Liver (tissue), 9 donors: Measurements from ENCODE around the gene CDK11A. TPM values are rescaled to one million over a fixed set of nuclear protein-coding genes. Genes with fewer than 3 reads are reported as not detected.

Source experiments
- DNase-seq: peaks from one replicate; pipeline ENCODE4 v3.0.0-alpha.2; 2017; ENCODE audit warnings: low spot score
- H3K27ac ChIP-seq, 2 donors: one replicate each; pipeline ENCODE4 v1.7.0; 2013; ENCODE audit warnings: inconsistent platforms in 2 of 2, low read length in 2 of 2, control low read depth in 1 of 2, low read depth in 1 of 2, mild to moderate bottlenecking in 1 of 2
- H3K27me3 ChIP-seq, 4 donors: one replicate each; pipeline versions ENCODE4 v1.6.1 to v1.7.0; 2013; ENCODE audit warnings: low read length in 3 of 4, inconsistent platforms in 1 of 4, mild to moderate bottlenecking in 1 of 4, moderate library complexity in 1 of 4; ENCODE audit not compliant: control insufficient read depth in 4 of 4, insufficient read depth in 4 of 4
- H3K36me3 ChIP-seq, 4 donors: one replicate each; pipeline versions ENCODE4 v1.6.1 to v1.7.0; 2013; ENCODE audit warnings: low read length in 3 of 4, mild to moderate bottlenecking in 3 of 4, low read depth in 1 of 4, moderate library complexity in 1 of 4; ENCODE audit not compliant: control insufficient read depth in 4 of 4, insufficient read depth in 3 of 4
- H3K4me1 ChIP-seq, 4 donors: one replicate each; pipeline versions ENCODE4 v1.6.1 to v1.7.0; 2013; ENCODE audit warnings: low read length in 3 of 4, mild to moderate bottlenecking in 3 of 4, moderate library complexity in 1 of 4; ENCODE audit not compliant: control insufficient read depth in 4 of 4, insufficient read depth in 4 of 4
- H3K4me3 ChIP-seq, 3 donors: one replicate each; pipeline versions ENCODE4 v1.6.1 to v1.7.0; 2013; ENCODE audit warnings: low read length in 3 of 3, control low read depth in 1 of 3, low read depth in 1 of 3, mild to moderate bottlenecking in 1 of 3
- H3K9ac ChIP-seq, 2 donors: one replicate each; pipeline ENCODE4 v1.7.0; 2013; ENCODE audit warnings: low read length in 2 of 2, mild to moderate bottlenecking in 2 of 2, moderate library complexity in 2 of 2, control low read depth in 1 of 2, low read depth in 1 of 2
- H3K9me3 ChIP-seq, 4 donors: one replicate each; pipeline versions ENCODE4 v1.6.1 to v1.7.0; 2013; ENCODE audit warnings: low read length in 3 of 4; ENCODE audit not compliant: control insufficient read depth in 4 of 4
- EGR1 ChIP-seq, 2 donors: IDR thresholded peaks; 2 replicates each; pipeline ENCODE4 v1.6.1; 2016 to 2018; ENCODE audit warnings: antibody characterized with exemption in 2 of 2, low read depth in 2 of 2
- FOXA1 ChIP-seq: IDR thresholded peaks from 2 replicates; pipeline ENCODE4 v1.6.1; 2016; ENCODE audit warnings: antibody characterized with exemption
- FOXA2 ChIP-seq: IDR thresholded peaks from 2 replicates; pipeline ENCODE4 v1.6.1; 2016; ENCODE audit warnings: antibody characterized with exemption
- GABPA ChIP-seq, 2 donors: IDR thresholded peaks in 1 of 2; conservative IDR thresholded peaks in 1 of 2; 2 replicates each; pipeline ENCODE4 v1.6.1; 2016; ENCODE audit warnings: antibody characterized with exemption in 2 of 2, mild to moderate bottlenecking in 1 of 2, moderate library complexity in 1 of 2
- HNF4A ChIP-seq, 2 donors: conservative IDR thresholded peaks; 2 replicates each; pipeline ENCODE4 v1.6.1; 2016; ENCODE audit warnings: antibody characterized with exemption in 2 of 2, mild to moderate bottlenecking in 2 of 2
- HNF4G ChIP-seq: IDR thresholded peaks from 2 replicates; pipeline ENCODE4 v1.6.1; 2016; ENCODE audit warnings: antibody characterized with exemption
- JUND ChIP-seq, 2 donors: IDR thresholded peaks; 2 replicates each; pipeline ENCODE4 v1.6.1; 2016; ENCODE audit warnings: antibody characterized with exemption in 2 of 2
- RAD21 ChIP-seq, 2 donors: IDR thresholded peaks; 2 replicates each; pipeline ENCODE4 v1.6.1; 2016; ENCODE audit warnings: antibody characterized with exemption in 2 of 2, mild to moderate bottlenecking in 2 of 2
- RXRA ChIP-seq, 2 donors: IDR thresholded peaks; 2 replicates each; pipeline ENCODE4 v1.6.1; 2017 to 2018; ENCODE audit warnings: antibody characterized with exemption in 2 of 2, mild to moderate bottlenecking in 1 of 2
- SP1 ChIP-seq: IDR thresholded peaks from 2 replicates; pipeline ENCODE4 v1.6.1; 2018; ENCODE audit warnings: antibody characterized with exemption, mild to moderate bottlenecking
- TAF1 ChIP-seq: conservative IDR thresholded peaks from 2 replicates; pipeline ENCODE4 v1.6.1; 2016; ENCODE audit warnings: antibody characterized with exemption, mild to moderate bottlenecking
- YY1 ChIP-seq: IDR thresholded peaks from 2 replicates; pipeline ENCODE4 v1.6.1; 2016; ENCODE audit warnings: antibody characterized with exemption, mild to moderate bottlenecking
- WGBS: extraction: QIAGEN DNeasy Blood & Tissue Kit; methylation state at CpG from one replicate; pipeline ENCODE4 v1.1.7; 2013; 5-methylcytosine and 5-hydroxymethylcytosine counted together
- polyA plus RNA-seq, 2 donors: library from polyadenylated mRNA; stranded (reverse) in 1 of 2; unstranded in 1 of 2; fragments of 200-250 nt in 1 of 2; fragments of >200 nt in 1 of 2; fragmentation: Nextera tagmentation in 1 of 2; extraction: Ambion mirVana in 1 of 2; gene quantifications; one replicate each; pipeline versions ENCODE4 v1.2.1 to v1.2.3, GENCODE V29; 2013 to 2015
- total RNA-seq, 2 donors: library from RNA; depleted of rRNA; stranded (reverse); fragments of >200 nt; gene quantifications; one replicate each; pipeline ENCODE4 v1.2.3, GENCODE V29; 2014
- TF ChIP-seq, protein P1 (sequence below): fragments of 150-350 bp; IDR thresholded peaks from 2 replicates; pipeline ENCODE4 v1.5.1; 2017; ENCODE audit warnings: improper control_type of control experiment, low read depth, low read length; ENCODE audit not compliant: missing input control
- TF ChIP-seq, protein P2 (sequence below): IDR thresholded peaks from 2 replicates; pipeline ENCODE4 v1.6.1; 2016; ENCODE audit warnings: antibody characterized with exemption, mild to moderate bottlenecking
- donor health status: healthy.
- donor health status: healthy.
- donor health status: healthy.
- donor health status: healthy.
- donor health status: healthy.

Gene CDK11A
- total and polyA plus RNA-seq, 4 donors: 13.7 to 17.0 (median 13.9) TPM

DNA sequence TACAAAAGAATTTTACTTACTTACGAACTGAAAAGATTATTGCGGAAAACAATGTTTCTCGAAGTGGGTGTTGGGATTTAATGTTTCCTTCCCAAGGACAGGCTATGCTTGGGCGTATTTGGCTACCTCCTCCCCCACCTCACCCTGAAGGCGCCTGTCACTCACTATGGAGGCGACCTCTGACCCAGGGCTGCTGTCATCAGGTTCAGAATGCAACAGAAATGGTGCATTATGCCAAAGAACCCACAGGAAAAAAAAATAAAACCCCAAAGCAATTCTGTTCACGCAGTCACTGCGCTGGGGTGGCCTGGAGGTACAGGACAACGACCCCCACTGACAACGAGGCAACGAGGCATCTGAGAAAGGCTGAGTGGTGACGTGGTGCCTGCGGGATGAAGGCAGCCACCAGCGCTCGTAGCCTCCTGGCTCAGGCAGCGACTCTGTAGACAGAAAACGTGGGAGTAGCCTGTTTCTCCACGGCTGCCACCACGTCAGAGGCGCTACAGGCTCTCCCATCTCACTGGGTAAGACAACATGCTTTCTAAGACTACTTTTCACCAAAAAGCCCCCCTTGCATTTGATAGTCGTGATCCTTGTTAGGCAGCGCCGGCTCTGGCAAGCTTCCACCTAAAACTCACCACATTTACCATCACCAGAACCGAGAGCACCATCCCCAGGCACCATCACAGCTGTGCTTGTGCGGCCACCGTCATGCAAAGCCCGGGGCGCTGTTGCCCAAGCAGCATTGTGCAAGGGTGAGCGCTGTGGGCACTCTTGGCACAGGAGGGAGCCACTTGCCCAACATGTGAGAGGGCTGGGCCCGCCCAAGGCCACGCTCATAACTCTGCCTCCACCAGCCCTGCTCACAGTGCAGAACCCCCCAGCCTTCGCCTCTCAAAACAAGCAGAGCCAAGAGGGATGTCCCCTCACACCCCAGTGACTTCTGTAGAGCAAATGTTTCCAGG lies 39.8 kb upstream of the CDK11A start (continued):
- TF ChIP-seq, protein P1, sequence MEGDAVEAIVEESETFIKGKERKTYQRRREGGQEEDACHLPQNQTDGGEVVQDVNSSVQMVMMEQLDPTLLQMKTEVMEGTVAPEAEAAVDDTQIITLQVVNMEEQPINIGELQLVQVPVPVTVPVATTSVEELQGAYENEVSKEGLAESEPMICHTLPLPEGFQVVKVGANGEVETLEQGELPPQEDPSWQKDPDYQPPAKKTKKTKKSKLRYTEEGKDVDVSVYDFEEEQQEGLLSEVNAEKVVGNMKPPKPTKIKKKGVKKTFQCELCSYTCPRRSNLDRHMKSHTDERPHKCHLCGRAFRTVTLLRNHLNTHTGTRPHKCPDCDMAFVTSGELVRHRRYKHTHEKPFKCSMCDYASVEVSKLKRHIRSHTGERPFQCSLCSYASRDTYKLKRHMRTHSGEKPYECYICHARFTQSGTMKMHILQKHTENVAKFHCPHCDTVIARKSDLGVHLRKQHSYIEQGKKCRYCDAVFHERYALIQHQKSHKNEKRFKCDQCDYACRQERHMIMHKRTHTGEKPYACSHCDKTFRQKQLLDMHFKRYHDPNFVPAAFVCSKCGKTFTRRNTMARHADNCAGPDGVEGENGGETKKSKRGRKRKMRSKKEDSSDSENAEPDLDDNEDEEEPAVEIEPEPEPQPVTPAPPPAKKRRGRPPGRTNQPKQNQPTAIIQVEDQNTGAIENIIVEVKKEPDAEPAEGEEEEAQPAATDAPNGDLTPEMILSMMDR: no peak
- TF ChIP-seq GABPA (IDR thresholded peaks at IDR 0.05 in 1 of 2, conservative IDR thresholded peaks at IDR 0.05 in 1 of 2) (peak in 1 of 2 donors; percentile 35), RXRA (IDR thresholded peaks at IDR 0.05) (peak; percentile 70 to 85)

DNA sequence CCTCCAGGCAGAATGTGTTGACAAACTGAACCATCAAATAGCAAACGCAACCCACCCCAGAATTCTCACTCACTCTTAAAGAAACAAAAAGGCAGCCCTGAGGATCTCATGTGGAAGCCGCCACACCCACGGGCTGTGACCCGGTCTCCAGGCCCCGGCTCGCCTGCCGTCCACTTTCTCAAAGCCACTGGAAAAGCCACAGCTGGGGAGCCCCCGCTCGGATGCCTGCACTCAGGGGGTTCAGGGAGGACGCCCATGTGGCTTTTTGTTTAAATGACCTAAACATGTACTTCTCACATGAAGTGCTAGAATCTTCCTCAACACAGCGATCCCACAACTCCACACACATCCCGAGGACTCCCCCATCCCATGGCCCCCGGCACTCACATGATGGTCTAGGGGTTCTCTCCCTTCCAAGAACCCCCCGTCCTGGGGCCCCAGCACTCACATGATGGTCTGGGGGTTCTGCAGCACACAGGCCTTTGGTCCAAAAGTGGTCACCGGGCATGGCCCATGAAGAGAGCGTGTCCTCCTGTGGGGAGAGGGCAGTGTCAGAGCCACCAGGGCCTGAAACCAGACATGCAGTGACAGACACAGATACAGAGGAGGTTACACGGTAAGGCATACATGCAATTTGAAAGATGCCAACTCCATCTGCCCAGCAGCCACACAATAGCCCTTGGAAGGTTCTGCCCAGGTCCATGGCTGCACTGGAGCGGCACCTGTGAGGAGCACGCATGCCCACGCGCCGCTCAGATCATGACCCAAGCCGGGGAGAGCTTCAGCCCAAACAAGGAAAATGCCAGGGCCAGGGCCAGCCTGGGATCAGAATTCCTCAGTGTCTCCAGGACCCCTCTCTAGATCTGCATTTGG lies 37.6 kb upstream of the CDK11A start:
- Histone ChIP-seq H3K27me3 (no peaks in the 10 kb centered on the region), H3K9me3 (no peaks in the 10 kb centered on the region), H3K4me1 (peaks cover 15 to 53% (median 35%) of the 10 kb centered on the region in 4 donors), H3K36me3 (peaks cover 5 to 11% (median 10%) of the 10 kb centered on the region in 4 donors), H3K9ac (no peak overlapping the region), H3K27ac (no peak overlapping the region), H3K4me3 (no peak overlapping the region)
- WGBS: 96% methylated on average over 23 of the region's 23 CpGs
- TF ChIP-seq RAD21 (IDR thresholded peaks at IDR 0.05): no peak
- TF ChIP-seq FOXA2: no peak
- no peak for TF ChIP-seq HNF4A (conservative IDR thresholded peaks at IDR 0.05)
- TF ChIP-seq SP1: no peak
- TF ChIP-seq HNF4G: no peak
- no peak for TF ChIP-seq TAF1
- no peak for TF ChIP-seq JUND (IDR thresholded peaks at IDR 0.05)
- no peak for TF ChIP-seq RXRA (IDR thresholded peaks at IDR 0.05)
- TF ChIP-seq, protein P2, sequence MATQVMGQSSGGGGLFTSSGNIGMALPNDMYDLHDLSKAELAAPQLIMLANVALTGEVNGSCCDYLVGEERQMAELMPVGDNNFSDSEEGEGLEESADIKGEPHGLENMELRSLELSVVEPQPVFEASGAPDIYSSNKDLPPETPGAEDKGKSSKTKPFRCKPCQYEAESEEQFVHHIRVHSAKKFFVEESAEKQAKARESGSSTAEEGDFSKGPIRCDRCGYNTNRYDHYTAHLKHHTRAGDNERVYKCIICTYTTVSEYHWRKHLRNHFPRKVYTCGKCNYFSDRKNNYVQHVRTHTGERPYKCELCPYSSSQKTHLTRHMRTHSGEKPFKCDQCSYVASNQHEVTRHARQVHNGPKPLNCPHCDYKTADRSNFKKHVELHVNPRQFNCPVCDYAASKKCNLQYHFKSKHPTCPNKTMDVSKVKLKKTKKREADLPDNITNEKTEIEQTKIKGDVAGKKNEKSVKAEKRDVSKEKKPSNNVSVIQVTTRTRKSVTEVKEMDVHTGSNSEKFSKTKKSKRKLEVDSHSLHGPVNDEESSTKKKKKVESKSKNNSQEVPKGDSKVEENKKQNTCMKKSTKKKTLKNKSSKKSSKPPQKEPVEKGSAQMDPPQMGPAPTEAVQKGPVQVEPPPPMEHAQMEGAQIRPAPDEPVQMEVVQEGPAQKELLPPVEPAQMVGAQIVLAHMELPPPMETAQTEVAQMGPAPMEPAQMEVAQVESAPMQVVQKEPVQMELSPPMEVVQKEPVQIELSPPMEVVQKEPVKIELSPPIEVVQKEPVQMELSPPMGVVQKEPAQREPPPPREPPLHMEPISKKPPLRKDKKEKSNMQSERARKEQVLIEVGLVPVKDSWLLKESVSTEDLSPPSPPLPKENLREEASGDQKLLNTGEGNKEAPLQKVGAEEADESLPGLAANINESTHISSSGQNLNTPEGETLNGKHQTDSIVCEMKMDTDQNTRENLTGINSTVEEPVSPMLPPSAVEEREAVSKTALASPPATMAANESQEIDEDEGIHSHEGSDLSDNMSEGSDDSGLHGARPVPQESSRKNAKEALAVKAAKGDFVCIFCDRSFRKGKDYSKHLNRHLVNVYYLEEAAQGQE: no peak
- no peak for TF ChIP-seq FOXA1
- no peak for TF ChIP-seq YY1
- TF ChIP-seq EGR1 (IDR thresholded peaks at IDR 0.05; ENCODE audit: low read depth in 2 of 2): no peak
- TF ChIP-seq, protein P1: no peak
- no peak for DNase-seq
